ENCODE data around the gene KRT85.
"Not testable (repeated sequence)": the region's sequence is repeated elsewhere in the genome, so short reads cannot be mapped to it uniquely, and the experiment has no call there.

The KRT85 gene

DNA sequence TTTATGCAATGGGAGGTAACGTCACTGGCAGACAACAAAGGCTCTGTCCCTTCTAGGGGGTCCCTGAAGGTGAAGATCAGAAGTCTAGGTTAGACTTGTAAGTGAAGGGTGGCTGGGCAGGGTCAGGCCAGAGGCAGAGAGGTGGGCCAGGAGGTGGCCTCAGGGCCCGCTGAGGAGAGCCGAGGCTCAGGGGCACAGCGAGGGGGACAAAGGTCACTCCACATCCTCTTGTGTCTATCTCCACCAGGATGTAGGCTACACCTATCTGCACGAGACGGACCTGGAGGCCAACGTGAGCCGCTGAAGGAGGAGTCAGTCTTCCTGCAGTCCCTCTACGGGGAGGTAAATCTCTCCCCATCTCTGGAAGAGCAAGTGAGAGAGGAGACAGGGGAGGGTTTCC, 20.3 kb downstream of the KRT85 start:
- no peak for DNase-seq

DNA sequence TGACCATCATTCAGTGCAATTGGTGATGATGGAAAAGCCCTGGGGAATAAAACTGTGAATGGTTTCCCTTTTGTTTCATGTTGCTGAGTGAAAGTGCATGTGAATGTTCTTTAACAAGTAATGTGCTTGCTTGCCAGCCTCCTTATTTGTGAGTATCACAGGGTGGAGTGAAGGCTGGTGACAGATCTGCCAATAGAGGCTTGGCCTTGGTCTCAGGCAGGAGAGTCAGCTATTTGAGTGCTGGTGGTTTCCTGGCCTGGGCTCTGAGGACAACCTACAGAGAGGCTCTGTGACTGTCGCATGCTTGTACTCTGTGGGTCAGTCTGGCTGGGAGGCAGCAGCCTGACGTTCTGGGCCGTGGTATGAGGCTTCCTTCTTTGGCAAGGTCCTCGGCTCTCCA, 20.7 kb downstream of the KRT85 start:
- DNase-seq, result no peak

DNA sequence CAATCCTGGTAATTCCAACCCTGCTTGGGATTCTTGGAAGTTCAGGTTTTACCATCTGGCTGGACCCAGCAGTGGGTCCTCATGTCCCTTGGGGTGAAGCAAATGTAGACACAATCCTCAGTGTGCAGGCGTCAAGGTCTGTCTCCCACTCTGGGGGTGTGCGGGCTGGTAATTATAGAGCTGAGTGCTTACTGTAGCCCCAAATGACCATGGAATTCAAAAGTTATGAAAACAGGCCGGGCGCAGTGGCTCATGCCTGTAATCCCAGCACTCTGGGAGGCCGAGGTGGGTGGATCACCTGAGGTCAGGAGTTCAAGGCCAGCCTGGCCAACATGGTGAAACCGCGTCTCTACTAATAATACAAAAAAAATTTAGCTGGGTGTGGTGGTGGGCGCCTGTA, 22.2 kb downstream of the KRT85 start:
- not testable (repeated sequence) for DNase-seq

DNA sequence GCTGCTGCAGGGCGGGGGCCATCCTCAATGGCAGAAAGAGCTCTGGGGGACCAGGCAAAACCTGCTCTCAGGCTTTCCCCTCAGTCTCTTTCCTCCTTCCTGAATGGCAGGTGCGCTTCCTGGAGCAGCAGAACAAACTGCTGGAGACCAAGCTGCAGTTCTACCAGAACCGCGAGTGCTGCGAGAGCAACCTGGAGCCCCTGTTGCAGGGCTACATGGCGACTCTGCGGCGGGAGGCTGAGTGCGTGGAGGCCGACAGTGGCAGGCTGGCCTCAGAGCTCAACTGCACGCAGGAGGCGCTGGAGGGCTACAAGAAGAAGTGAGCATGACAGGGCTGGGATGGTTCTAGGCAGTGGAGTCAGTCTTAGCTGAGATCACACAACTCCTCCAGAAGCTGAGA, 23.2 kb downstream of the KRT85 start:
- no peak for DNase-seq

DNA sequence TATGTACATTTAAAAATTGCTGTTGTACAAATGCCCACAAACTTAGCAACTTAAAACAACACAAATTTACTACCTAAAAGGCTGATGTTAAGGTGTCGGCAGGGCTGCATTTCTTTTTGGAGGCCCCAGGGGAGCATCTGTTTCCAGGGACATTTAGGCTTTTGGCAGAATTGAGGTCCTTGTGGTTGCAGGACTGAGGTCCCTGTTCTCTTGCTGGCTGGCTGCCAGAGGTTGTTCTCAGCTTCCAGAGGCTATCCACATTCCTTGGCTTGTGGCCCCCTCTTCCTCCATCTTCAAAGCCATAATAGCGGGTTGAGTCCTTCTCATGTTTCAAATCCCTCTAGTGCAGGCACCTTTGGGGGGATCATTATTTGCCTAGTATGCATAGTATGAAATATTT, 23.7 kb downstream of the KRT85 start:
- no peak for DNase-seq

DNA sequence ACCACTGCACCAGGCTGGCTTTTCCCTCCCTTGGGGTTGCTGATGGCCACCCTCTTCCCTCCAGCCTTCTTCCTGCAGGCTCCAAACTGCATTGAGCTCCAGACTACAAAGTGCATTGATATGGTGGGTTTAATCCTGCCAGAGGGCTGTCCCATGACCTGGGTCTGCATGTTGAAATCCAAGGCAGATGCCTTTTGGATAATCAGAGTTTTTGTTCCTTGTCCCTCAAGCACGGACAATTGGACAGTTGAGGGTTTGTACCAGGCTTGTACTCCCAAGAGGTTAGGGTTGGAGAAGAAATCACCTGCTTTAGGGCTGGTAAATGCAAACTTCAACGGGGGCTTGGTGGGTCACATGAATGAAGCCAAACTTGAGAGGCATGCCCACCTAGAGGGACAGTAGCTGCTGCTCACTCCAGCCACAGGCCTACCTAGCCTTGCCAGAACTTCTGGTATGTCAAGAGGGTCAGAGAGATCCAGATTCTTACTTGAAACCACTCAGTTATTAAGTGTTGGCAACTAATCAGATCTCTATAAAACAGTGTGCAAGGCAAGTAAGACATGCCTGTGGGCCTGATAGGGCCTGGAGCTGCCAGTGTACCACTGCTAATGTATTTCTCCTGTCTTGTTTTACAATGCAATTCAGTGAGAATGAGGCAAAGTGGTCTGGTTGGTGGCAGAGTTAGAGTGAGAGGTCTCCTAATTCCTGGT, 24.3 kb downstream of the KRT85 start:
- DNase-seq, result no peak

DNA sequence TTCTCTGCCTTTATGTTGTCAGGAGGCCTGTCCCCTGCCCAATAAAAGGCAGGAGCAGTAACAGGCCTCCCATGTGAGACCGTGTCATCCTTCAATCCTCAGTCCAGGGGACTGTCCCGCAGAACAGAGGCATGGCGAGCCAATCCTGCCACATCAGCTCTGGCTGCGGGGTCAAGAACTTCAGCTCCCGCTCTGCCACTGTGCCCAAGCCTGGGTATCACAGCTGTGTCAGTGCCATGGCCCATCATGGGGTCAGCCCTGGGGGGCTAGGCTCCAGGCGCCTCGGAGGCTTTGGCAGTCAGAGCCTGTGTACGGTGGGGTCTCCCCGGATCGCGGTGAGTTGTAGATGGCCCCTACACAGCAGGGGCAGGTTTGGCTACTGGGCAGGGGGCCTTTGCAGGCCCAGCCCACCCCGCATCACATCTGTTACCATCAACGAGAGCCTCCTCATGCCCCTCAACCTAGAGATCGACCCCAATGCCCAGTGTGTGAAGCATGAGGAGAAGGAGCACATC, 26.2 kb downstream of the KRT85 start:
- no peak for DNase-seq

DNA sequence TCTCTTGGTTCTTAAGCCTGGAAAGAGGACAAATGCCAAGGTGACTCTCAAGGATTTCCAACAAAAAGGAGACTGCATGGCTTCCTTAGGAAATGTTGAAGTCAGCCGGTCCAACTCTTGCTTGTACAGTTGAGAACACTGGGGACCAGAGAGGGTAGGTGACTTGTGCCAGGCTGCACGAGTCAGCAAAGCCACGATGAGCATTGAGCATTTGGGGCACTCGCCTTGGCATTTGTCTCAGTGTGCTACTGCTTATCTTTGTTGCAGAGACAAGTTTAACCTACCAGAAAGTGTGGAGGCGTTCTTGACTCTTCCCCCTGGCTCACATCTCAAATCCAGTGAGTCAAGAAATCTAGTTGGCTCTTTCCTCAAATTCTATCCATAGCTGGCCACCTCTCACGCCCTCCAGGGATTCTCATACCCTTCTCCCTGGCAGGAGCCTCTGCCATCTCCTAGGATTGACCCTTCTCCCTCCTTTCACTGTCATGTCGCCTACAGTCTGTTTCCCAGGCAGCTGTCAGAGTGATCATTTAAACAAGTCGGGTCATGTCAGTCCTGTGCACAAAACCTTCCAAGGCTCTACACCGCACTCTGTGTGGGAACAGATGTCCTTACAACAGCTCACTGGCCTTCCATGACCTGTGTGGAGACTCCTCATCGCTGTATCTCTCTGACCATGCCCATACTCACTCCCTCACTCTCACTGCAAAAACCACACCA, 28.9 kb downstream of the KRT85 start:
- peak; percentile 35 for DNase-seq

DNA sequence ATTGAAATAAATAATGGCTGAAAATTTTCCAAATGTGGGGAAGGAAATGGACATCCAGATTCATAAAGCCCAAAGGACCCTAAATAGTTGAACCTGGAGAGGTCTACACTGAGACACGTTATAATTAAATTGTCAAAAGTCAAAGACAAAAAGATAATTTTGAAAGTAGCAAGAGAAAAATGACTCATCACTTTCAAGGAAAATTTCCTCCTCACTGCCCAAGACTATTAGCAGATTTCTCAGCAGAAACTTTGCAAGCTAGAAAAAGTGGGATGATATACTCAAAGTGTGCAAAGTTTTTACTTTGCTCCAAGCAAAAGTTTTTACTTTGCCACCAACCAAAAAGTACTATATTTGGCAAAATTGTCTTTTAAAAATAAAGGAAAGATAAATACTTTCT, 30.2 kb downstream of the KRT85 start:
- no peak for DNase-seq

DNA sequence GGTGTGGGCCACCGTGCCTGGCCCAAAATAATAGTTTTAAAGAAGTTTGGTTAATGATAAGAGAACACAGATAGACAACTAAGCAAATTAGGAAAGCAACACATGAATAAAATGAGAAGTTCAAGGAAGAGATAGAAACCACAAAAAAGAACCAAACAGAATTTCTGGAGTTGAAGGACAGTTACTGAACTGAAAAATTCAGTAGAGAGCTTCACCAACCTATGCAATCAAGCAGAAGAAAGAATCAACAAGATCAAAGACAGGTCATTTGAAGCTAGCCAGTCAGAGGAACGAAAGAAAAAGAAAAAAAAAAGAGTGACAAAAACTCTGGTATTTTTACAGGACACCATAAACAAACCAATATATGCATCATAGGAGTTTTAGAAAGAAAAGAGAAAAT, 30.6 kb downstream of the KRT85 start:
- DNase-seq, result no peak

DNA sequence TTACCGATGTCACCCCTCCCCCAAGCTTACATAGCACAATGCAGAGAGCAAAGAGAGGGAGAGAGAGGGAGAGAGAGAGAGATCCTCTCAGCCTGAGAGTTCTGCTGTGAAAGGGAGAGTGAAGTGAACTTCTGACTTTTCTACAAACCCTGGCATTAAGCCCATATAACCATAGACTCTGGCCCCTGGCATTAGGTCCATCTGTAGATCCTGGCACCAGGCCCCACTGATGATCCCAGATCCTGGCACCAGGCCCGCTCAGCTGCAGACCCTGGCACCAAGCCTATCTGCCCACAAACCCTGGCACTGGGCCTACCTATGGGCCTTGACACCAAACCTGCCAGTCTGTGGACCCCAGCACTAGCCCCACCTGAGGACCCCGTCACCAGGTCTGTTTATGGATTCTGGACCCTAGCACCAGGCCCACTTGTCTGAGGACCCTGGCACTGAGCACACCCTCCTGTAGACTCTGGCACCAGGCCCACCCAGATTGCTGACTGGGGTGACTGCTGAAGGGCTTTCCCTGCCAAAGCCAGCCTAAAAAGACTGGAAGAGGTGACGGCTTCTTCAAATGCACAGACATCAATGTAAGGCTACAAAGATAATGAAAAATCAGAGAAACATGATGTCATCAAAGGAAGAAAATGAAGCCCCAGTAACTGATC, 31.6 kb downstream of the KRT85 start:
- peak; percentile 57 for DNase-seq

DNA sequence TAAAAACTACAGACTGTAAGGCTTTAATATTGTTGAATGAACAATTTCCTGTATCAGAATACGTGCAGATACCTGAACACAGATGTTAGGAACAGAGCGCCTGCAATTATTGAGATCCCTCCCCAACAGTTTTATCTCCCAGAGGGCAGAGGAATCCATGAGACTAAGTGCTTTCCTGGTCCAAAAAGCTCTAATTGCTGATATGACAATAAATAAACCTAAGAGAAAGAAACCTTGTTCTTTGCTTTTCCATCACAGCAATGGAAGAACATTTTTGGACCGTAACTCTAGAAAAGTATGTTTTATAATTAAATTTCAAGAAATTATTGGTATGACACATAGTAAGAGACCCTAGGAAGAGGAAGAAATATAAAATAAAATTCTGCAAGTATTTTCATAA, 33.1 kb downstream of the KRT85 start:
- DNase-seq, result no peak

DNA sequence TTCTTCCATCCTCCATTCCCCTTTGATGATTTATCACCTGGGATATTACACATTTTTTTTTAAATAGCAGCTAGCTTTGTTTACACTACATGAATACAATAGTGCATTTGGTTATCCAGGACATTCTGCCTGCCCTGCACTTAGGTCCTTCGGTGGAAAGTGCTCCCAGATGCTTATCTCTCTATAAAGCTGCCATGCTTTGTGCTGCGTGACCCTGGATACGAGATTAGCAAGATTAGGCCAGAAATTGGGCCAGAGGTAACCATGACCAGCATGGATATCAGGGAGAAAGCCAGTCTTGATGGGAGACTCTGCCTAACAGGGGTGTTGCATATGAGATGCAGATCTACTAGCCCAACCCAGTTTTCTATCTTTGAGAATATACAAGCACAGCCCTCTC, 34.0 kb downstream of the KRT85 start:
- no peak for DNase-seq

DNA sequence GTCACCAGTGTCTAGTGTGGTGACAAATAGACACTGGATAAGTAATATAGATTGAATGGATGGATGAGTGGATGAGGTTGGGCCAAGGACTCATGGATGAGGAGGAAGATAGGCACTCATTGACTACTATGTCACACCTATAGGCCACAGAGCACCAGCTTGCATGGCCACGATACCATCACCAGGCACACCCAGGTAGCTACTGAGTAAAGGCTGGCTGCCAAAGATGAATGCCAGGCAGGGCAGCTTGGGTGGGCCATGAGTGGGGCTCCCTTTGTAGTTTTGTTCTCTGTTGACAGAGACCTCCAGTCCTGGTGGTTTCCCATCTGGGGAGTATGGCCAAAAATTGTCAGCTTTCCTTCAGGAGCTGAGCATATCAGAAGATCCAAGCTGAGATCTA, 34.9 kb downstream of the KRT85 start:
- no peak for DNase-seq

DNA sequence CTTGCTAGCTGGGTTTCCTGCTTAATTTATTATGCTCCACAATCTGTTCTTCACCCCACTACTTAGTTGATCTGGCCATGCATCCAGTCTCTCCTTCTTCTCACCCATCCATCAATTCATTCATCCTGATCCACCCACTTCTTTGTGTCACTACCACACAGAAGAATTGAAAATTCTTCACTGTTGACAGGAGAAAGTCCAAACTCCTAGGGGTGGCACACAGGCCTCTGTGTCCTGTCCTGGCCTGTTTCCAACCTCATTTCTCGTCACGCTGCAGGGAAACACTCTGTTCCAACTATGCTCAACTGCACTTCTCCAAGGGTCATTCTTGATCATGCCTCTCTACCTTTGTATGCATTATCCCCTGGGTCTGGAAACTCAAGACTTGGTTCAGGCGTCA, 35.4 kb downstream of the KRT85 start:
- no peak for DNase-seq

DNA sequence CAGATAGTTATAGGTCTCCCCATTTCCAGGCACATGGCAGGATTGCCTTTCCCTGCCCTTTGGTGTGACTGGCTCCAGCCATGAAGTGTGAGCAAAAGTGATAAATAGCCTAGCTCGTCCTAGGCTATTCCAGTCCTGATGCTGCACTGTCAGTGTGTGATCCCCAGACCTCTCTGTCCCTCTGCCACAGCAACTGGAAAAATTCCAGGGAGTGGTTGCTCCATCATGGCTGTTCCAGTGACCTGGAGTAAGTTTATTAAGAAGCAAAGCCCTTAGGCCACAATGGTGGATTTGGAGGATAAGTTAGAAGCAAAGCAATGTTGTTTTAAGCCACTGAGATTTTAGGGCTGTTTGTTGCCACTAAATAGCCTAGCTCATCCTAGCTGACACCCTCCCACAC, 36.2 kb downstream of the KRT85 start:
- no peak for DNase-seq

DNA sequence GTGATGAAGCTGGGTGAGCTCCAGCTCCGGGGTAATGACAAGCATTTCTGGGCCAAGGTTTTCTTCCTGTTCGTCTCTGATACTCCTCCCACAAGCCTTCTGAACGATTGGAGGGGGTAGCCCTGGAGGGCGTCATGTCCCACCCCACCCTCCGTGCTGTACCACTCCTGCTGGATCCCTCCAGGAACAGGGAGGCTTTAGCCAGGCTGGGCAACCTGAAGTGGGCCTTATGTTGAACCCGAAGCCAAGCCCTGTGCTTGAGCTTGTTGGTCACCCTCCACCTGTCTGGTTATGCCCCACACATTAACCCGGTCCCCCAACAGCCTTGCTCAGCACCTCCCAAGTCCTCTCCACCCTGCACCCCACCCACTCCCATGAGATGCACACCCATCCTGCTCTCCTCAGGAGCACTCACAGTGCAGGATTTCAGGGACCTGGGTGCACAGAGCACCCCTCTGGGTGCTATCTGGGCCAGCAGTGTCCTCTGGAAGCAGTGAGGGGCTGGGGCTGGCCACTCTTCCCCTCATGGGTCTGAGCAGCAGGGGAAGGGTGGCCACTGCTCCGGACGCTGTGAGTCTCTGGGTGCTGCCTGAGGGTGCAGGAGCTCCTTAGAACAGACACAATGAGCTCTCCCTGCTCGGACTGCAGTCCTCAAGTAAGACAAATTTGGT, 39.3 kb downstream of the KRT85 start:
- no peak for DNase-seq

DNA sequence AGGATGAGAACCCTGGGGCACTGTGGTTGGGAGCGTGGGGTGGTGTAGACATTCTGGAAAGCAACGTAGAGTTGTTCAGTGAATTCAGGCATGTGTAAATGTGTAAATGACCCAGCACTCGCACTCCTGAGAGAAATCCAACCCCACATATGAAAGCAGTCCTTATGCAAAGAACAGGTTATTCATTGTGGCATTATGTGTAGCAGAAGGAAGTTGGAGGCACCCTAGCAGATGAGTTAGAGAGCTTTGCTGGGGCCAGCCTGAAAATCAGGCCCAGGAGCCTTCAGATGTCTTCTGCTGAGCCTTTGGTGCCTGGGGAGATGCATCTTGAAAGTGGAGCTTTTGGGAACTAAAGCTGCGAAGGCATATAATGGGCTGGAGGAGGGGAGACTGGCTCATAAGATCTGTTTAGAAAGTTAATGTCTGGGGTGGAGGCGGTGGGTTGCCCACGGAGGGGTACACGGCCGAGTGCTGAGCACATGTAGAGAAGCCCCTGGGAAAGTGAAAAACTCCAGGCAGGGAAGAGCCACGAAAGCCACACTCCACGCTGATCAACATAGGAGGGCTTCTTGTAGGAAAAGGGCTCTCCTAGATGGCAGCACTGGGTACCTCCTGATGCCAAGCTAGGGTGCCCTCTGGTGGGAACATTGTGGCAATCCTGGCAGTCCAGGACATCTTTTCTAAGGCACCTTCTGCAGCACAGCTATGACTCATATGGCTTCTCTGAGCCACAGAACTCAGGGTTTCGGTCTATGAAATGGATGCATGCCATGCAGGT, 40.0 kb downstream of the KRT85 start:
- peak; percentile 56 for DNase-seq

DNA sequence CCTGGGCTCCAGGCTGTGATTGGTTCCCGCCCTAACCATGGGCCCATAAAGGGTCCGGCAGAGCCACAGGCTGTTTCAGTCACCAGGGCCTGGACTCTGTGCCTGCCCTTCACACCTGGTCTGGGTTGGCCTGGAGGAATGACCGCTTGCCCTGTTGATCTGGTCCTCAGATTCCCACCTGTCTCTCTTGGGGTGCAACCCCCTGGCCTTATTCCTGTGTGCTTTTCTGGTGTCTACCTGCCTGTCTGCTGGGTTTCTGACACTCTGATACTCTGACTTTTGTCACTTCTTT, 43.2 kb downstream of the KRT85 start:
- DNase-seq, result no peak

DNA sequence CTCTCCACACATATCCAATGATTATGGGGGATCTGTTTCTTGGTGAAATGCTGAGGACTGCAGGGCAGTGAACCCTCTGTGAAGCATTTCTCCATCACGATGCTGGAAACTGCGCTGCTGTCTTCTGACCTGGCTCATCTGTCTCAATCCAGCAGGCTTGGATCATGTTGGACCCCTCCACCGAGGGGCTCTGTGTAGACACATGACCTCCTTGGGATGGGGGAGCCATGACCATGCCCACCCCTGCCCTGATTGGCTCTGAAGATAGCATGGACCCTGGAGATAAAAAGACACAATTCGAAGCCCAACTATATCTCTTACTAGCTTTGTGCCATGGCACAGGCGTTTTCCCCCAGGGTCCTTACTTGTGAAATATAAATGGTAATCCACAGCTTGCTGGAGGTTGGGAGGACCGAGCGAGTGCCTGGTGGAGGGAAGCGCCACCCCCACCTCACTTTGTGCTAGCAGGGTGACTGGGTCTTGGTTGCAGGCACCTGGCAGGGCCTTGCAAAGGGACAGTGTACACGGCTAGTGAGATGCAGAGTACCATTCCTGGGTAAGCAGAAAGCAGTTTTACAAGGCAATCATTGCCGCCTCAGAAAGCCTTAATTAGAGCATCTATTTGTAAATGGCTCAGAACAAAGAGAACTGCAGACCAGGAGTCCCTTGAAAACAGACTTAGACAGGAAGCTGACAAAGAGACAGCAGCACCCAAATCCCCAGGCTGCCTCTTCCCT, 43.7 kb downstream of the KRT85 start:
- no peak for DNase-seq

DNA sequence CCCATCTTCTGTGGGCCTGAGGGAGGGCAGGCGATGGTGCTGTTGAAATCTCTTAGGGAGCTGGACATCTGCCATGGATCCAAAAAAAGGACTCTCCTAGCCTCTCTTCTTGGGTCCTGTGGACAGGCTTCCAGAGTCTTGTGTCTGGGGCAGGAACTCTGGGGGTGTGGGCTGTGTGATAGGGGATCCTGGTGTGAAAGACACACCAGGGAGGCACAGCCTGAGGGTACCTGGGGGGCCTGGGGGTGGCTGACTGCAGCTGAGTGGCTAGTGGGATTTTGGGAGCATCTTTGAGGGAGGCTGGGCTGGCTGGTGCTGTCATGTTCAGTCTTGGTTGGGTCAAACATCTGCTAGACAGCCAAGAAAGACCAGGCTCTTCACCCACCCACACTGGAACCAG, 44.3 kb downstream of the KRT85 start:
- no peak for DNase-seq

DNA sequence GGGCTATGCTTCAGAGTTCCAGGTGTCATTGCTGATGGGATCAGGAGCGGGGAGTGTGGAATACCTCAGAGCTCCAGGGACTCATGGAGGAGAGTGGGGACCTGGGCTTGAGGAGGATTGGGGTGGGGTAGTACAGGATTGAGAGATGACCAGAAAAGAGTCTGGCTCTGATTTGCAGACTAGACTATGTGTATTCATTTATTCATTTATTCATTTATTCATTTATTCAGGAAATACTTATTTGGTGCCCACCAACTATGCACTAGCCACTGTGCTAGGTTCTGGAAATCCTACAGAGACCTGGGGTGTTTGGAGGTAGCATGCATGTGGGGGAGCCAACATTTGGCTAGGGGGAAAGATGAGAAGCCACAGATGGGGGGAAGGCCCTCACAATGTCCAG, 45.2 kb downstream of the KRT85 start:
- DNase-seq, result no peak

Measured in DMS 273 treated with DMSO at 0.1 percent for 48 hours (cell line).